GM23338 (cell line): ENCODE data around the gene MICALL1. TPM values are rescaled to one million over a fixed set of nuclear protein-coding genes. Genes with fewer than 3 reads are reported as not detected.
A peak's percentile ranks its signal among the peaks of the same experiment; 100 is the strongest.

ENCODE experiments used
- ATAC-seq: fragments of 200-7000 bp; cut with Tn5 transposase; 3 replicates; pipeline ENCODE4 v1.9.1; 2020
- DNase-seq: peaks from one replicate; pipeline ENCODE4 v3.0.0-alpha.2; 2015; ENCODE audit warnings: low spot score
- H2AFZ ChIP-seq: fragments of 200-600 bp; sonication (generic); 2 replicates; pipeline ENCODE4 v1.8.0; 2016; ENCODE audit warnings: antibody characterized with exemption, mild to moderate bottlenecking, moderate library complexity
- H3F3A ChIP-seq: fragments of 200-600 bp; sonication (generic); replicated peaks from 2 replicates; pipeline ENCODE4 v1.8.0; 2017; ENCODE audit warnings: antibody characterized with exemption, mixed run types, low read depth
- H3K27ac ChIP-seq: fragments of 200-600 bp; sonication (generic); 2 replicates; pipeline ENCODE4 v1.6.1; 2016; ENCODE audit warnings: low read depth
- H3K27me3 ChIP-seq: fragments of 200-600 bp; sonication (generic); 2 replicates; pipeline ENCODE4 v1.8.0; 2016; ENCODE audit warnings: mild to moderate bottlenecking, mixed run types, moderate library complexity; ENCODE audit not compliant: insufficient read depth
- H3K36me3 ChIP-seq: fragments of 200-600 bp; sonication (generic); 2 replicates; pipeline ENCODE4 v1.8.0; 2016; ENCODE audit warnings: mild to moderate bottlenecking; ENCODE audit not compliant: insufficient read depth
- H3K4me1 ChIP-seq: fragments of 200-600 bp; sonication (generic); 2 replicates; pipeline ENCODE4 v1.8.0; 2016; ENCODE audit warnings: mild to moderate bottlenecking, moderate library complexity; ENCODE audit not compliant: insufficient read depth
- H3K4me2 ChIP-seq: fragments of 200-600 bp; sonication (generic); 2 replicates; pipeline ENCODE4 v1.7.1; 2017; ENCODE audit warnings: mixed run types
- H3K4me3 ChIP-seq: fragments of 200-600 bp; sonication (generic); 2 replicates; pipeline ENCODE4 v1.6.1; 2016; ENCODE audit warnings: mixed run types
- H3K79me2 ChIP-seq: fragments of 200-600 bp; sonication (generic); replicated peaks from 2 replicates; pipeline ENCODE4 v1.8.0; 2017; ENCODE audit warnings: mild to moderate bottlenecking; ENCODE audit not compliant: insufficient read depth
- H3K9me2 ChIP-seq: fragments of 200-600 bp; sonication (generic); 2 replicates; pipeline ENCODE4 v1.8.0; 2017; ENCODE audit not compliant: insufficient read depth
- H4K20me1 ChIP-seq: fragments of 200-600 bp; sonication (generic); replicated peaks from 2 replicates; pipeline ENCODE4 v1.8.0; 2017; ENCODE audit warnings: mild to moderate bottlenecking; ENCODE audit not compliant: insufficient read depth
- H3K27ac Mint-ChIP-seq: 2 replicates; pipeline ENCODE4 v1.8.0; 2020; ENCODE audit warnings: inconsistent platforms, mild to moderate bottlenecking, moderate library complexity, mixed read lengths
- H3K27me3 Mint-ChIP-seq: 3 replicates; pipeline ENCODE4 v1.8.0; 2022; ENCODE audit warnings: low read depth, mild to moderate bottlenecking, moderate library complexity, mixed read lengths, inconsistent platforms; ENCODE audit not compliant: insufficient read depth, poor library complexity
- H3K36me3 Mint-ChIP-seq: 3 replicates; pipeline ENCODE4 v1.8.0; 2021; ENCODE audit warnings: low read depth, mild to moderate bottlenecking, inconsistent platforms, moderate library complexity, mixed read lengths
- H3K4me1 Mint-ChIP-seq: 3 replicates; pipeline ENCODE4 v1.8.0; 2020; ENCODE audit warnings: mild to moderate bottlenecking, inconsistent platforms, mixed read lengths
- H3K4me3 Mint-ChIP-seq: 3 replicates; pipeline ENCODE4 v1.8.0; 2021; ENCODE audit warnings: moderate library complexity, mild to moderate bottlenecking, inconsistent platforms, mixed read lengths
- H3K9me3 Mint-ChIP-seq: 3 replicates; pipeline ENCODE4 v1.8.0; 2020; ENCODE audit warnings: moderate library complexity, mild to moderate bottlenecking, inconsistent platforms, mixed read lengths
- CREB1 ChIP-seq: fragments of 250-450 bp; sonication (Bioruptor Pico); IDR thresholded peaks from 2 replicates; pipeline ENCODE4 v1.5.0; 2020; ENCODE audit warnings: low read depth, mild to moderate bottlenecking, moderate library complexity
- EZH2phosphoT487 ChIP-seq: fragments of 200-600 bp; sonication (generic); IDR thresholded peaks from one replicate; pipeline ENCODE4 v1.8.1; 2018; ENCODE audit warnings: antibody characterized with exemption; ENCODE audit not compliant: unreplicated experiment
- JUNB ChIP-seq: IDR thresholded peaks from one replicate; pipeline ENCODE4 v1.6.1; 2016; ENCODE audit warnings: antibody characterized with exemption; ENCODE audit not compliant: unreplicated experiment
- REST ChIP-seq: IDR thresholded peaks from one replicate; pipeline ENCODE4 v1.6.1; 2018; ENCODE audit warnings: antibody characterized with exemption; ENCODE audit not compliant: unreplicated experiment
- STAT1 ChIP-seq: IDR thresholded peaks from one replicate; pipeline ENCODE4 v1.6.1; 2016; ENCODE audit warnings: antibody characterized with exemption; ENCODE audit not compliant: unreplicated experiment
- ZNF331 ChIP-seq: fragments of 250-450 bp; sonication (Bioruptor Pico); IDR thresholded peaks from 2 replicates; pipeline ENCODE4 v1.5.0; 2020; ENCODE audit warnings: low read depth, mild to moderate bottlenecking, moderate library complexity
- ZNF462 ChIP-seq: fragments of 250-450 bp; sonication (Bioruptor Pico); IDR thresholded peaks from 2 replicates; pipeline ENCODE4 v1.5.0; 2020; ENCODE audit warnings: mild to moderate bottlenecking, moderate library complexity
- polyA plus RNA-seq: library from polyadenylated mRNA; unstranded; fragments of >200 nt; fragmentation: Nextera tagmentation; extraction: Ambion mirVana; gene quantifications from 2 replicates; pipeline ENCODE4 v1.2.1, GENCODE V29; 2016
- total RNA-seq: library from RNA; depleted of rRNA; stranded (reverse); fragments of >200 nt; shearing (Covaris generic); gene quantifications from 2 replicates; pipeline ENCODE4 v1.2.3, GENCODE V29; 2014

MICALL1 gene
- total and polyA plus RNA-seq, 2 experiments from 2014 or later: 5.9 to 33.1 TPM

- no peak for TF ChIP-seq ZNF462 (CRISPR knock-in tag)
- TF ChIP-seq JUNB: no peak
Measured at GRCh38 chr22:37860796-37861421, 45.2 kb upstream of the MICALL1 start (continued).

DNA sequence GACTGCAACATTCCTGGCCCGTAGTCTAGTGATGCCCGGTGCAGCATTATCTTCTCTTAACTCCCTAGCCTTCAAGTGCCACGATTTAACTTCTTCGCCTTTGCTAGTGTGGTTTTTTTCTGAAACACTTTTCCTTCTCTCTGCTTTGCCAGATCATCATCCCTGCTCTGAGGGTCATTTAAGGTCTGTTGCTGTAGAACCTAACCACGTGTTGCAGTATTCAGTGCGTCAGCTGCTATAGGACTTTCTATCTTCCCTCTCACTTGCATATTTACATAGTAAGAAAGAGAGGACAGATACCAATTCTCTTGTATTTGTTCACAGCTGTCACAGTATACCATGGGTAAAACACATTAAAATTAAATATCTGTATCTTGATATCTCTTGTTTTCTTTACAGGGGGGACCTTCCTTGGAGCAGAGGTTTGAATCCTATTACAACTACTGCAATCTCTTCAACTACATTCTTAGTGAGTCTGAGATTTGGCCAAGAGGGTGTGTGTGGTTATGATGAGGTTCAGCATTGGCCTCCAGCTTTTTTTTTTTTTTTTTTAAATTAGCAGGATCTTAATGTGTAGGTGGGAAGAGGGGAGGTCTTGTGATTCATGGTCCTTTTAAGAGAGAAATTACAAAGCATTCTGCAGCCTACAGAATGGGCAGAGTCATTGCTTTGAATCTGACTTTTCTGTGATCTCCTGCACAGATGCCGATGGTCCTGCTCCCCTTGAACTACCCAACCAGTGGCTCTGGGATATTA lies 43.3 kb upstream of the MICALL1 start:
- Histone ChIP-seq H3K27ac (peak overlapping the region; percentile 65), H3K79me2 (peaks cover 40% of the 10 kb centered on the region), H2AFZ (no peak overlapping the region), H3K9me2 (no peaks in the 10 kb centered on the region), H4K20me1 (peaks cover 45% of the 10 kb centered on the region), H3K4me3 (no peak overlapping the region), H3F3A (peaks cover 69% of the 10 kb centered on the region), H3K4me1 (no peaks in the 10 kb centered on the region), H3K4me2 (no peak overlapping the region), H3K36me3 (peaks cover 77% of the 10 kb centered on the region), H3K27me3 (no peaks in the 10 kb centered on the region)
- peaks cover 4% of the 10 kb centered on the region for H3K27me3 Mint-ChIP-seq
- H3K4me3 Mint-ChIP-seq: no peak overlapping the region
- peak overlapping the region; percentile 75; the same call in 1 of the 2 replicates for H3K27ac Mint-ChIP-seq
- H3K4me1 Mint-ChIP-seq: peaks cover 4% of the 10 kb centered on the region; the same call in 2 of the 3 replicates
- DNase-seq (no peak), ATAC-seq (no peak)
- H3K36me3 Mint-ChIP-seq: peaks cover 94% of the 10 kb centered on the region
- no peaks in the 10 kb centered on the region; the same call in 2 of the 3 replicates for H3K9me3 Mint-ChIP-seq
- no peak for TF ChIP-seq ZNF331
- TF ChIP-seq EZH2phosphoT487: no peak
- no peak for TF ChIP-seq REST
- TF ChIP-seq CREB1: no peak
- no peak for TF ChIP-seq STAT1
